Measurements from ENCODE around the gene SLC16A2.

Gene SLC16A2

DNA sequence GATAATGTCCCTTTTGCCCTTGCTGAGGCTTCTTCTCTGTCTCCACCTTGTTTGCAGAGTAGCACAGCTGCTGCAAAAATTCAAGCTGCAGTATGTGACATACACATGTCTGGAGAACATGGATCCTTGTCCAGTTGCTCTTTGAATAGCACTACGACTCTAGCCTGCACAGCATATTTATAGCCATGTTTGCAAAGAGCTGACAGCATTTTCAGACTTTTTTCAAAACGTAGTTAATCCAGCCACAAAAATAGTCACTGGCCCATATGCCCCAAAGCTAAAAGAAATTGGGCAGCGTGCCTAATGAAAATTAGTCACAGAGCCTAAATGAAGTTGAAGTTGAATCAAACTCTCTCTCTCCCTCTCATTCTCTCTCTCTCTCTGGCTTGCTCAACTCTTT lies 17.5 kb downstream of the SLC16A2 start:
- TF ChIP-seq, protein P1, sequence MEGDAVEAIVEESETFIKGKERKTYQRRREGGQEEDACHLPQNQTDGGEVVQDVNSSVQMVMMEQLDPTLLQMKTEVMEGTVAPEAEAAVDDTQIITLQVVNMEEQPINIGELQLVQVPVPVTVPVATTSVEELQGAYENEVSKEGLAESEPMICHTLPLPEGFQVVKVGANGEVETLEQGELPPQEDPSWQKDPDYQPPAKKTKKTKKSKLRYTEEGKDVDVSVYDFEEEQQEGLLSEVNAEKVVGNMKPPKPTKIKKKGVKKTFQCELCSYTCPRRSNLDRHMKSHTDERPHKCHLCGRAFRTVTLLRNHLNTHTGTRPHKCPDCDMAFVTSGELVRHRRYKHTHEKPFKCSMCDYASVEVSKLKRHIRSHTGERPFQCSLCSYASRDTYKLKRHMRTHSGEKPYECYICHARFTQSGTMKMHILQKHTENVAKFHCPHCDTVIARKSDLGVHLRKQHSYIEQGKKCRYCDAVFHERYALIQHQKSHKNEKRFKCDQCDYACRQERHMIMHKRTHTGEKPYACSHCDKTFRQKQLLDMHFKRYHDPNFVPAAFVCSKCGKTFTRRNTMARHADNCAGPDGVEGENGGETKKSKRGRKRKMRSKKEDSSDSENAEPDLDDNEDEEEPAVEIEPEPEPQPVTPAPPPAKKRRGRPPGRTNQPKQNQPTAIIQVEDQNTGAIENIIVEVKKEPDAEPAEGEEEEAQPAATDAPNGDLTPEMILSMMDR (IDR thresholded peaks at IDR 0.05; ENCODE audit: insufficient read depth, missing control alignments) = no peak
- DNase-seq (ENCODE audit: insufficient read length, low spot score) = no peak
- FAIRE-seq = no peak

DNA sequence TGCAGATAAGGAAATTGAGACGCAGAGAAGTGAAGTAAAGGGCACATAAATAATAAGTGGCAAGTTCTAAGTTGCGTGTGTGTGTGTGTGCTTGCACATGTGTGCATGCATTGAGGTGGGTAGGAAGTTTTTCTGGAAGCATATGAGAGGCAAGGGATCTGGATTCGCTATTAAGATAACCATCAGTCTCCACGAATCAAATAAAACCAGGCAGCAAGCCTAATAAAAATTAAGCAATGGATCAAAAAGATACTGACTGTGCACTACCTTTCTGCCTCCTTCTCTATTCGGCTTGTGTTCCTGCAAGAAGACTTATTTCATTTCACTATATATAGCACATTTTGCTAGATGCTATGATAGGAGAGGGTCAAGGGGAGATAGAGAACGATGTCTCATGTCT lies 23.8 kb downstream of the SLC16A2 start:
- TF ChIP-seq, protein P1 (IDR thresholded peaks at IDR 0.05; ENCODE audit: insufficient read depth, missing control alignments) = no peak
- no peak for DNase-seq (ENCODE audit: insufficient read length, low spot score)
- FAIRE-seq = no peak

DNA sequence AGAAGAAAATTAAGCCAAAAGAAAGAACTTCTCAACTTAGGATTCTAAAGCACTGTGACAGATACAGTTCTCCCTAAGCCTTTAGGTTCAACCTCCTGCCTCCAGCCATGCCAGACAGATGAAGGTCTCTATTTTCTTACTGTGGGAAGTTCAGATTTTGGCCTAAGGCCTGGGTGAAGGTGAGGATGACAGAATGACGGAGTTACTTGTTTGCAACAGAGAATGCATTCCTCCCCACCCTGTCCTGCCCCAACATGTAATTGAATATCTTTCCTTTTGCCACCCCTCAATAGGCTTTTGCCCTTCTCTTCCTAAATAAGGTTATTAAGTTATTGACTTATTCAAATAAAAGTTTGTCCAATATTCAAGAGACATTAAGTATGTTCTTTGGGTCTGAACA lies 25.6 kb downstream of the SLC16A2 start:
- DNase-seq (ENCODE audit: insufficient read length, low spot score) (no peak), FAIRE-seq (no peak)
- TF ChIP-seq, protein P1 (IDR thresholded peaks at IDR 0.05; ENCODE audit: insufficient read depth, missing control alignments) = no peak

DNA sequence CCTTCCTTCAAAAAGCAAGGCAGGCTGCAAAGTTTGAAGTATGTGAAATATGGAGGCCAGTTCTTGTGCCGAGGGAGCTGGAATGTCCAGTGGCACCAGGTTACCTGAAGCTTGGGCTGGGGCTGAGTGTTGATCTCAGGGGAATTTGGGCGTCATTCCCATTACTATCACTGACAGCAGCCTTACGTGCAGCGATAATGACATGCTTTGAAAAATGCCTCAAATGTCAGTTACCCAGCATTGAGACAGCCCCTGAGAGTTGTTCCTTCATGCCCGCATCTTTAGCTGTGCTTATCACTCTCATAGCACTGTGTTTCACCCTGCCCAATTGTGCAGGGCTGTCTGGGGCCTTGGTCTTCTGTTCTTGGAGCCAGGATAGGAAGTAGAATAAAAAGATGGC lies 27.4 kb downstream of the SLC16A2 start:
- DNase-seq (ENCODE audit: insufficient read length, low spot score) (no peak), FAIRE-seq (no peak)
- TF ChIP-seq, protein P1 (IDR thresholded peaks at IDR 0.05; ENCODE audit: insufficient read depth, missing control alignments) = no peak

DNA sequence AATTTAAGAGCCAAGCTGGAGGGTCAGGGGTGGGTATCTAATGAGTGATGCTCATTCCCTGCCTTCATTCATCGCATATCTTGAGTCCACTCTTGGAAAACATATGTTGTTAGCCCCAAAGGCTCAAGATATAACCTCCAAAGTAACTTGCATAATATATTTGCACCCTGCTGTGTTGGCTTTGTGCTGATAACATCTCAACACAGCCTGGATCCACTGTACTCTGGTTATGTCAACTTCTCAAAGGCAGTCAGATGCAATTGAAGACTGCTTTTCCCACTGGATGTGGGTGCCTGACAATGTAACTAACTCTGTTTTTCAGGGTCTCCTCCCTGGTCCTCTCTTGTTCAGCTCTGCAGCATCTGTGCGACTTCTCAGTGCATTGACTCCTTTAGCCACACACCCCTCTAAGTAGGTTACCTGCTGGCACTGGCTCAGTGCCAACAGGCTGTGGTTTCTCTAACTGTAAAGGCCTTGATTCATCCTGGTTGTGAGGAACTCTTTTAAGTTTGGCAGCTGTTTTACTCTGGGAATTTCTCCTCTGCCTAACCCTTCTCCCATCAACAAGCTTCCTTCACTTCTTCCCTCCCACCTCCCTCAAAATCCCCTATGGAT lies 28.1 kb downstream of the SLC16A2 start:
- FAIRE-seq (no peak), DNase-seq (ENCODE audit: insufficient read length, low spot score) (no peak)
- TF ChIP-seq, protein P1 (IDR thresholded peaks at IDR 0.05; ENCODE audit: insufficient read depth, missing control alignments) = no peak

DNA sequence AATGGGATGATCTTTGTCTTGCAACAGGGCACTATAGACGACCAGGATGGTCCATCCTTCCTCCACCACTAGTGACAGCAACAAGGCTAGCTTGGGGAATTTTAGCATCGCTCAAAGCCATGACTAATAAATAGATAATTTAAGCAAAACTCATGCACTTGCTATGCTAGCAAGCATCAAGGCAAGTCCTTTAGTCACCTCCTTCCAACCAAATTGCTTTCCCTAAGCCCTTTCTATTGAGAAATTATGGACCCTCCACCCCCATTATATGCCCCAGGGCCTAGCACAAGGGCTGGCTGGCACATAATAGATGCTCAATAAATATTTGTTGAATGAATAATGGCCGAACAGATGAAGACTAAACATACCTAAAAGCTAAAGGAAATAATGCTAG lies 28.6 kb downstream of the SLC16A2 start:
- no peak for FAIRE-seq
- TF ChIP-seq, protein P1 (IDR thresholded peaks at IDR 0.05; ENCODE audit: insufficient read depth, missing control alignments) = no peak
- DNase-seq (ENCODE audit: insufficient read length, low spot score) = no peak

DNA sequence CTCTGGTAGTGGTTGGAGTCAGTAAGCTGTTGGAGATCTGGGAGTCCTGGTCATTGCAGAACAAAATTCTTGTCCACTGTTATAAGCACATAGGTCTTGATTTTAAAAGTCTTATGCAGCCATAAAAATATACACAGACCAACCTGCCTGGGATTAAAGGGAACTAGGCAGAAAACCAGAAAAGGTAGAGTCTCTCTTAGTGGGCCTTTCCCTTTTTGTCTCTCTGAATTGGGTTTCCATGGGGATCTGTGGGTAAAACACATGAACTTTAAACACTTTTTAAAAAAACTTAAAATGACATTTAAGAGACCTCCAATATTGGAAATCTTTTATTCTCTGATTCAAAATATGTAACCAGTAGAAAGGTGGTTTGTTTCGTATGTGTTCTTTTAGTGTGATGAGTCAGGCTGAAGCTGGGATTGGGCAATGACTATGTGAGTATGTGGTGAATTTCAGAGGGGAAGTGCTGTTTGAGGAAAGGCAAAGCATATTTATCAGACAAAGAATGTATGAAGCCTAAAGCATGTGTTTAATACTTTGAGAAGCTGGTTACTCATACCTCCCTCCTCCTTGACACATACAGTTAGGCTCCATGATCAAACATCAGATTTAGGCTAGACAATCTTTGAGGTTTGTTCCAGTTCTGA lies 29.6 kb downstream of the SLC16A2 start:
- TF ChIP-seq, protein P1 (IDR thresholded peaks at IDR 0.05; ENCODE audit: insufficient read depth, missing control alignments) = no peak
- FAIRE-seq = no peak
- DNase-seq (ENCODE audit: insufficient read length, low spot score) = no peak
